Neural cell (in vitro differentiated cells): ENCODE data around the gene ANGPTL2. TPM values are rescaled to one million over a fixed set of nuclear protein-coding genes. Genes with fewer than 3 reads are reported as not detected.

ENCODE experiments used
- H2AFZ ChIP-seq: fragments of 200-600, 300-800 bp; sonication (generic), shearing (Covaris generic); 2 replicates; pipeline ENCODE4 v1.6.0; 2014; ENCODE audit warnings: low read depth, mild to moderate bottlenecking, antibody characterized with exemption, low read length, moderate library complexity
- H3F3A ChIP-seq: fragments of 200-600 bp; shearing (Covaris generic); 2 replicates; pipeline ENCODE4 v1.6.1; 2016; ENCODE audit warnings: mild to moderate bottlenecking, moderate library complexity, mixed read lengths, antibody characterized with exemption, low read length; ENCODE audit not compliant: insufficient read depth, poor library complexity, severe bottlenecking
- H3K27ac ChIP-seq: fragments of 200-600, 300-800 bp; sonication (generic), shearing (Covaris generic); 2 replicates; pipeline ENCODE4 v1.5.1; 2014; ENCODE audit warnings: mild to moderate bottlenecking, low read length, moderate library complexity
- H3K27me3 ChIP-seq: fragments of 300-800, 200-600 bp; sonication (generic), shearing (Covaris generic); 2 replicates; pipeline ENCODE4 v1.6.0; 2014; ENCODE audit warnings: mild to moderate bottlenecking, low read depth, low read length, moderate library complexity; ENCODE audit not compliant: insufficient read depth
- H3K36me3 ChIP-seq: fragments of 300-800, 200-600 bp; sonication (generic), shearing (Covaris generic); 2 replicates; pipeline ENCODE4 v1.5.1; 2014; ENCODE audit warnings: mild to moderate bottlenecking, antibody characterized with exemption, low read length, moderate library complexity; ENCODE audit not compliant: insufficient read depth
- H3K4me2 ChIP-seq: fragments of 300-800, 200-600 bp; sonication (generic), shearing (Covaris generic); 2 replicates; pipeline ENCODE4 v1.6.0; 2014; ENCODE audit warnings: mild to moderate bottlenecking, low read length
- H3K4me3 ChIP-seq: fragments of 300-800, 200-600 bp; sonication (generic), shearing (Covaris generic); 2 replicates; pipeline ENCODE4 v1.5.1; 2014; ENCODE audit warnings: mild to moderate bottlenecking, low read length, moderate library complexity
- H3K79me2 ChIP-seq: fragments of 200-600 bp; shearing (Covaris generic); replicated peaks from 2 replicates; pipeline ENCODE4 v1.6.0; 2014; ENCODE audit warnings: mild to moderate bottlenecking, low read length, moderate library complexity; ENCODE audit not compliant: insufficient read depth
- H3K9ac ChIP-seq: fragments of 300-800, 200-600 bp; sonication (generic), shearing (Covaris generic); 2 replicates; pipeline ENCODE4 v1.6.1; 2016; ENCODE audit warnings: mild to moderate bottlenecking, low read length, mixed read lengths
- H3K9me2 ChIP-seq: fragments of 200-600 bp; shearing (Covaris generic); 2 replicates; pipeline ENCODE4 v1.6.1; 2016; ENCODE audit warnings: mild to moderate bottlenecking, low read length, mixed read lengths; ENCODE audit not compliant: insufficient read depth
- H3K9me3 ChIP-seq: fragments of 200-600, 300-800 bp; sonication (generic), shearing (Covaris generic); 2 replicates; pipeline ENCODE4 v1.6.1; 2016; ENCODE audit warnings: mild to moderate bottlenecking, mixed run types, low read length, moderate library complexity, mixed read lengths
- H4K20me1 ChIP-seq: fragments of 200-600 bp; shearing (Covaris generic); 2 replicates; pipeline ENCODE4 v1.6.1; 2016; ENCODE audit warnings: mild to moderate bottlenecking, mixed run types; ENCODE audit not compliant: insufficient read depth
- CTCF ChIP-seq: fragments of 450-650 bp; IDR thresholded peaks from 2 replicates; pipeline ENCODE4 v1.5.1; 2014; ENCODE audit warnings: antibody characterized with exemption, mild to moderate bottlenecking, moderate library complexity; ENCODE audit not compliant: poor library complexity, severe bottlenecking
- EP300 ChIP-seq: fragments of 450-650 bp; conservative IDR thresholded peaks from 2 replicates; pipeline ENCODE4 v1.6.1; 2014; ENCODE audit warnings: antibody characterized with exemption, mild to moderate bottlenecking, moderate library complexity; ENCODE audit not compliant: poor library complexity, severe bottlenecking
- EZH2 ChIP-seq: fragments of 200-600, 300-800 bp; shearing (Covaris generic), sonication (generic); IDR thresholded peaks from 2 replicates; pipeline ENCODE4 v1.6.1; 2014; ENCODE audit warnings: antibody characterized with exemption, low read length, borderline replicate concordance, mild to moderate bottlenecking; ENCODE audit not compliant: insufficient read depth, poor library complexity, severe bottlenecking
- MXI1 ChIP-seq: fragments of 450-650 bp; conservative IDR thresholded peaks from 2 replicates; pipeline ENCODE4 v1.6.1; 2014; ENCODE audit warnings: antibody characterized with exemption, mild to moderate bottlenecking; ENCODE audit not compliant: poor library complexity, severe bottlenecking
- POLR2AphosphoS5 ChIP-seq: IDR thresholded peaks from 2 replicates; pipeline ENCODE4 v1.6.1; 2012
- RAD21 ChIP-seq: fragments of 450-650 bp; conservative IDR thresholded peaks from 2 replicates; pipeline ENCODE4 v1.6.1; 2014; ENCODE audit warnings: antibody characterized with exemption, mild to moderate bottlenecking, moderate library complexity
- SMC3 ChIP-seq: fragments of 450-650 bp; conservative IDR thresholded peaks from 2 replicates; pipeline ENCODE4 v1.6.1; 2014; ENCODE audit warnings: antibody characterized with exemption, mild to moderate bottlenecking, moderate library complexity; ENCODE audit not compliant: poor library complexity
- TAF1 ChIP-seq: IDR thresholded peaks from 2 replicates; pipeline ENCODE4 v1.6.1; 2012; ENCODE audit warnings: low read depth
- polyA plus RNA-seq: library from polyadenylated mRNA; depleted of rRNA; stranded (reverse); fragments of >200 nt; gene quantifications from 2 replicates; pipeline ENCODE4 v1.2.3, GENCODE V29; 2014
- TF ChIP-seq, protein P1 (sequence below): IDR thresholded peaks from 2 replicates; pipeline ENCODE4 v1.6.1; 2012; ENCODE audit warnings: borderline replicate concordance

ANGPTL2 gene
- polyA plus RNA-seq, 1 donor from 2014 or later = not detected

GRCh38 chr9:127142291-127142690 lies 19.9 kb upstream of the ANGPTL2 start:
- Histone ChIP-seq H3K27me3 (no peaks in the 10 kb centered on the region), H3K9me3 (no peaks in the 10 kb centered on the region), H3K9ac (no peak overlapping the region), H3K4me2 (no peak overlapping the region), H3K9me2 (no peaks in the 10 kb centered on the region), H3K27ac (no peak overlapping the region), H3F3A (no peaks in the 10 kb centered on the region), H3K79me2 (no peaks in the 10 kb centered on the region), H3K4me3 (no peak overlapping the region), H4K20me1 (no peaks in the 10 kb centered on the region), H3K36me3 (no peaks in the 10 kb centered on the region), H2AFZ (no peak overlapping the region)
- no peak for TF ChIP-seq RAD21
- TF ChIP-seq POLR2AphosphoS5 = no peak
- no peak for TF ChIP-seq TAF1
- TF ChIP-seq EP300 = no peak
- TF ChIP-seq SMC3 = no peak
- TF ChIP-seq CTCF = no peak
- TF ChIP-seq MXI1 = no peak
- no peak for TF ChIP-seq EZH2
- TF ChIP-seq, protein P1, sequence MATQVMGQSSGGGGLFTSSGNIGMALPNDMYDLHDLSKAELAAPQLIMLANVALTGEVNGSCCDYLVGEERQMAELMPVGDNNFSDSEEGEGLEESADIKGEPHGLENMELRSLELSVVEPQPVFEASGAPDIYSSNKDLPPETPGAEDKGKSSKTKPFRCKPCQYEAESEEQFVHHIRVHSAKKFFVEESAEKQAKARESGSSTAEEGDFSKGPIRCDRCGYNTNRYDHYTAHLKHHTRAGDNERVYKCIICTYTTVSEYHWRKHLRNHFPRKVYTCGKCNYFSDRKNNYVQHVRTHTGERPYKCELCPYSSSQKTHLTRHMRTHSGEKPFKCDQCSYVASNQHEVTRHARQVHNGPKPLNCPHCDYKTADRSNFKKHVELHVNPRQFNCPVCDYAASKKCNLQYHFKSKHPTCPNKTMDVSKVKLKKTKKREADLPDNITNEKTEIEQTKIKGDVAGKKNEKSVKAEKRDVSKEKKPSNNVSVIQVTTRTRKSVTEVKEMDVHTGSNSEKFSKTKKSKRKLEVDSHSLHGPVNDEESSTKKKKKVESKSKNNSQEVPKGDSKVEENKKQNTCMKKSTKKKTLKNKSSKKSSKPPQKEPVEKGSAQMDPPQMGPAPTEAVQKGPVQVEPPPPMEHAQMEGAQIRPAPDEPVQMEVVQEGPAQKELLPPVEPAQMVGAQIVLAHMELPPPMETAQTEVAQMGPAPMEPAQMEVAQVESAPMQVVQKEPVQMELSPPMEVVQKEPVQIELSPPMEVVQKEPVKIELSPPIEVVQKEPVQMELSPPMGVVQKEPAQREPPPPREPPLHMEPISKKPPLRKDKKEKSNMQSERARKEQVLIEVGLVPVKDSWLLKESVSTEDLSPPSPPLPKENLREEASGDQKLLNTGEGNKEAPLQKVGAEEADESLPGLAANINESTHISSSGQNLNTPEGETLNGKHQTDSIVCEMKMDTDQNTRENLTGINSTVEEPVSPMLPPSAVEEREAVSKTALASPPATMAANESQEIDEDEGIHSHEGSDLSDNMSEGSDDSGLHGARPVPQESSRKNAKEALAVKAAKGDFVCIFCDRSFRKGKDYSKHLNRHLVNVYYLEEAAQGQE = no peak

DNA sequence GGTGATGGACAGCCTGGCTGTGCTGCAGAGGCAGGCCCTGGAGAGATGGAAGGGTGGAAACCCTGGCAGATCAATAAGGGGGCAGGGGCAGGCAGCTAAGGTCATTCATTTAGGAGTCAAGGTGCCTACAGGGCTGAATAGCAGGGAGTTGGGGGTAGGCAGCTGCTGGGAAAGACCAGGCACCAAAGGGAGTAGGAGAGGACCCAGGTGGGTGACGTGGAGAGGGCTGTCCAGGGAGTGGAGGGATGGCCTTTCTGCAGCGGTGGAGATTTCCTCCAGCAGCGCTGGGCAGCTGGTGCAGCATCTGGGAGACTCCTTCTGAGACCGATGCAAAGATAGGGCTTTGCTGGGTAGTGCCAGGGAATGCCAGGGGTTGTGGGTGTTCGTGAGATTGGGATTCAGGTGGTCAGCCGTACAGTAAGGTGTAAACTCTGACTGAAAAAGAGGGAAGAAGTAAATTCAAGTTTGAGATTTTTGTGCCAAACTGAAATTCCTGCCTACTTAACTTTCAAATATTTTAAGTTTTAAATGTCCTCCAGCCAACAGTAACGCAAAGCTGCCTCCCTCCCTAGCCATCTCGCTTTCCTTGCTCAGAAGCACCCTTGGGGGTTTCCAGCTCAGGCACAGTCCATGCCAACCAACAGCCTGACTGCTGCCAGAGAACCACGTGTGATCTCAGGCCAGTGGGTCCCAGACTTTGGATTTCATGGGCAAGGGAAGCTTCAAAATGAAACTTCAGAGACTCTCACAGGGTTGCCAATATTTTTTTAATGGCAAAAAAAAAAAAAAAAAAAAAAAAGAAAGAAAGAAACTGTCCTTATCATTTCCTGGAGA lies 18.6 kb upstream of the ANGPTL2 start:
- Histone ChIP-seq H3K27me3 (no peaks in the 10 kb centered on the region), H2AFZ (no peak overlapping the region), H3K9me2 (no peaks in the 10 kb centered on the region), H3K27ac (no peak overlapping the region), H3K9me3 (no peaks in the 10 kb centered on the region), H3K4me3 (no peak overlapping the region), H3K9ac (no peak overlapping the region), H3K4me2 (no peak overlapping the region), H3K79me2 (no peaks in the 10 kb centered on the region), H3K36me3 (no peaks in the 10 kb centered on the region), H4K20me1 (no peaks in the 10 kb centered on the region), H3F3A (no peaks in the 10 kb centered on the region)
- TF ChIP-seq POLR2AphosphoS5 (no peak), RAD21 (no peak), SMC3 (no peak), TAF1 (no peak)
- TF ChIP-seq, protein P1 = no peak
